GM21390 (cell line): Measurements from ENCODE around the gene MCIDAS.

Source experiments
- ATAC-seq: cut with Tn5 transposase; IDR thresholded peaks from one replicate; pipeline ENCODE4 v1.9.1; 2021; ENCODE audit not compliant: unreplicated experiment

MCIDAS gene

DNA sequence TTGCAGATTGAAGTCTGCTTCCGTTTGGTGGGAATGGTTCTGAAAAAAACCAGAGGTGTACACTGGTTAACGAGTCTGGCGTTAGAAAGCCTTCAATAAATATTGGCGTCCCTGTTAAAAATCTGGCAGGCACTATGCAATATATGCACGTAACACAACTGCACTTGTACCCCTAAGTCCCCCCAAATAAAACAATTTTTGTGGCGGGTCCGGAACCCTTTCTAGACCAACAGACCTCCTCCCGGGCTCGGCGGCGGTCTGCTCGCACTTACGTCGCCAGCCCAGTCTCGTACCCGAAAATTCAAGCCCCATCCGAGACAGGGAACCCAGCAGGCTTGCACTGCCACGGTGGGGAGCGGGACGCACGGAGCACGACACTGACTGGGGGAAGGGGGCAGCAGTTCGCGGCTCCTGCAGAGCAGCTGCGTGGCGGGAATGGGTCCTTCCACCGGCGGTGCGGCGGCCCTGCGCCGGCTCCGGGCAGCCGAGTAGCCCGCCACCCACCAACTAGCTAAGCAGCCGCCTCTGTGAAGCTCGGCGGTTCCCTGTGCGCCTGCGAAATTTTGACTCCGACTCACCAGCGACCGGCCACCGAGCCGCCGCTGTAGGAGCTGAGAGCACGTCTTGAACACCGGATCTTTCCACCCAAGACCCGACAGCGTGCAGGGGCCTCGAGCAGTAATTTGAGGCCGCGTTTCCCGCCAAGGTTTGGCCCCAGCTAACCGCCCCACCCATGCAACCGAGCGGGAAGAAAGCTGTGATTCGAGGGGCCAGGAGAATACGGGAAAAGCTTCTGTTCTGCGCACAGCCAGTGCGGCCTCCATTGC is 3.9 kb downstream of the MCIDAS start:
- no peak for ATAC-seq

DNA sequence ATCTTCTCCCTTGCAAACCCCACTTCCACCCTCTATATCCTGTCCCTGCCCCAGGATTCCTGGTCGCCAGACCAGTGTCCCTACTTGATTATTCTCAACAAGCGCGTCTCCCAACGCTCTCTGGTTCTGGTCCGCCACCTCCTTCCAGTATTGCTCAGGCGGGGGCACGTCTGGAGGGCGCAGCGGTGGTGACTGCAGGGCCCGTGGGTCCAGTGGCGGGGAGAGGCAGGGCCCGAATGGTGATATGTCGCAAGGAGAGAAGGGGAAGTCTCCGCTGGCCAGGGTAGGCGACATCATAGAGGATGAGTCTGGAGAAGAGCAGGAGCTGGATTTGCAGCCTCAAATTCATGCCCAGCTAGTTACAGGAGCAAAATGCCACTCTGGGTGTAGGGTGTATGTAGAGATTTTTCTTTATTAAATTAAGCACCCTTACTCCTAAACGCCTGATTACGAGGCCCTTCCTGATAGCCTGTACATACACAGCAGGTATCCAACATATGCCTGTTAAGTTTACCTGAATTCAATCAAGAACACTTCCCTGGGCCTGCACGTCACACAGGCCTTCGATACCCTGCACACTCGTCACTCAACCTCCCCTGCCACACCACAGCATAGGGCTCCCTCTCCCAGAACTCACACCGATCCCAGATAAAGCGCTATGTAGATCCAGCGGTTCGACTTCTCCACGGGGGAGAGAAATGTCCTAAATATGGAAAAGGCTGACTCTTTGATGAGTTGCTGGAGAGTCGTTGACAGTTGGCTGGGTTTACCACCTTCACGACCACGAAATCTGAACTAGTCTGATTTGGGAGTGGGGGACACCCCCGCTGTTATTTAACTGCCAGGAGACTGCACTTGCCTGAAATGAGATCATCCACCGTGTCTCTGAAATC is 4.8 kb downstream of the MCIDAS start:
- ATAC-seq, result no peak

GRCh38 chr5:55220433-55221185 is 6.5 kb downstream of the MCIDAS start:
- ATAC-seq, result no peak

- ATAC-seq, result no peak
Observed at GRCh38 chr5:55219770-55220169, 7.3 kb downstream of the MCIDAS start.

- ATAC-seq, result no peak
Observed at GRCh38 chr5:55218967-55219366, 8.1 kb downstream of the MCIDAS start.

- ATAC-seq, result no peak
Observed at GRCh38 chr5:55211184-55211874, 15.8 kb downstream of the MCIDAS start.

DNA sequence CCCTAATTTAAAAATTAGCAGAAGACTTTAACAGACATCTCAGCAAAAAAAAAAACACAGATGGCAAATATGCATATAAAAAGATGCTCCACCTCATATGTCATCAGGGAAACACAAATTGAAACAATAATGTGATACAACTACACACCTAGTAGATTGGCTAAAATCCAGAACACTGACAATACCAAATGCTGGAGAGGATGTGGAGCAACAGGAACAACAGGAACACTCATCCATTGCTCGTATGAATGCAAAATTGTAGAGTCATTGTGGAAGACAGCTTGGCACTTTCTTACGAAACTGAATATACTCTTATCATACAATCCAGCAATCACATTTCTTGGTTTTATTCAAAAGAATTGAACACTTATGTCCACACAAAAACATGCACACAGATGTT is 22.1 kb downstream of the MCIDAS start:
- ATAC-seq, result no peak

DNA sequence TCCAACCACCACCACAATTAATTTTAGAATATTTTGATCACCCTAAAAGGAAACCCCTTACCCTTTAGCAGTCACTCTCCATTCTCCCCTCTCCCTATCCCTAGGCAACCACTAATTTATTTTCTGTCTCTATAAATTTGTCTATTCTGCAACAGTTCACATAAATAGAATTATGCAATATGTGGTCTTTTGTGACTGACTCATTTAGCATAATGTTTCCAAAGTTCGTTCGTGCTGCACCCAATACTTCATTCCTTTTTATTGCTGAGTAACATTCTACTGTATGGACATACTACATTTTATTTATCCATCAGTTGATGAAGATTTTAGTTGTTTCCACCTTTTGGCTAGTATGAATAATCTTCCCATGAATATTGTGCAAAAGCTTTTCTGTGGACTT is 36.0 kb downstream of the MCIDAS start:
- no peak for ATAC-seq

DNA sequence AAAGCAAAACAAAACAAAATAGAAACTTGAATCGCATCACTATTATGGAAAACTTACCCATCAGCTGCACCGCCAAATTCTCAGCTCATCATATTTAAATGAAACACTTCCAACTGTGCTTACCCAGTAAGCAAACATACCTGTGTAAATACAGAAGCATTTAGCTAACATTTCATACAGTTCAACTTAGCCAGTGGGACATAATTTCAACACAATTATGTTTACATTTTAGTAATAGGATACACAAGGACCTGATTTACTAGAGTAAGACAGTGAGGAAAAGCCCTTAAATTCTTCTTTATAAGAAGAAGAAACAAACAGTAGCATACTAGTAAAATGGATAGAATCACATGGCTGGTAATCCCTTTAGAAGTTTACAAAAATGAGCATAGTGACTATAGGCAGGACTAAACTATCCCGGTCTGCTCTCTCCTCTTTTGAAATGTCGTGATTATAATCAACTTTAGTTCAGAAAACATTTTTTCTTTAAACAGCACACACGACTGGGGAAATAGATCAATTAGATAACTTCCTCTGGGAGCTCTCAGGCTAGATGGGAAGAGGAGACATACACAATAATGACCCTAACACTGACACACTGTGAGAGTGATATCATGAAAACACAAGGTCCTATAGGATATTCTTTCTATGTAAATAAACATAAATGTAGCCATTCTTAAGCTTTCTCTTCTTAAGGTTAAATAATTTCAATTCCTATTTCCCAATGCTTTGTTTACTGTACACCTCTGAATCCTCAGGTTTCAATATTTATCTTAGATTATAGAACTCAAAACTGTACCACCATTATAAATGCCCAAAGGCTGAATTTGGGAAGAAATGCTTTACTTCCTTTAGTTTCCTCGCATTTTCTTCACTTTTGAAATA is 38.2 kb downstream of the MCIDAS start:
- no peak for ATAC-seq

- ATAC-seq, result no peak
Observed at GRCh38 chr5:55187370-55187769, 39.7 kb downstream of the MCIDAS start.

DNA sequence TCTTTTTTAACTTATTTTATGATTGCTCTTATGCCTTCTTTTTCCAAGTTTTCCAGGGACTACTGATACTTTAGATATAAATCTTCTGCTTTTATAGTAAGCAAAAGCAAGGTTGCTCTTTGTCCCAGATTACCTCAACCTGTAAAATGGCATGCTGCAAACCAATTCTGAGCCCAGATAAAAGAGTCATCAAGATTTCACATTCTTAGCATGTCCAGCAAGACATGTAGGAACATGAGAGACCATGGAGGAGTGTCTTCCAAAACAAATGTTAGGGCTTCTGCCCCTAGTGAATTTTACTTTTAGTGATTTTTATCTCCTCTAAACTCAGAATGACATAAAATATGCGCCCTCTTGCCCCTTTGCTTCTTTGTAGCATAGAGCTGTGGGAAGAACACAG is 47.1 kb downstream of the MCIDAS start:
- ATAC-seq, result no peak

- no peak for ATAC-seq
Observed at GRCh38 chr5:55177078-55177477, 50.0 kb downstream of the MCIDAS start.

GRCh38 chr5:55176176-55176818 is 50.8 kb downstream of the MCIDAS start:
- ATAC-seq, result no peak

DNA sequence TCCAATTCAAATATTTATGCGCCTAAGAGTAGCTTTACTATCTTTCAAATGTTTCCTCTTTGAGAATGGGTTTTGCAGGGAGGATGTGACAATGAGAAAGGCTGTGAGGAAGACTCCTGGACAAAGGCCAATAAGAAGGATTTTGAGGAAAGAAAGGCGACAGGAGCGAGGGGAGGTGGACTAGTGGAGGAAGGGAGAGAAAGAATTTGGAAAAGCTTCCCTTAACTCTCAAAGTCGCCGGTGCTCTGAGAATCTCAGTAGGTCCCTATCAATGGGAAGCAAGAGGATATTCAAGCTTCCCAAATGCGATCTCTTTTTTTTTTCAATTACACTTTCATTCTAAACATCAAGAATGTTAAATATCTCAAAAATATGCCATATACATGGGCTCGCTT is 51.3 kb downstream of the MCIDAS start:
- no peak for ATAC-seq

GRCh38 chr5:55173687-55174230 is 53.4 kb downstream of the MCIDAS start:
- ATAC-seq, result peak; percentile 8

- ATAC-seq, result peak; percentile 89
Observed at GRCh38 chr5:55172937-55173686, 54.0 kb downstream of the MCIDAS start, which contains the start of gene CDC20B. TSS of gene CDC20B (minus strand) at chr5:55173177. CDS start at chr5:55173000, 177 bp downstream.

DNA sequence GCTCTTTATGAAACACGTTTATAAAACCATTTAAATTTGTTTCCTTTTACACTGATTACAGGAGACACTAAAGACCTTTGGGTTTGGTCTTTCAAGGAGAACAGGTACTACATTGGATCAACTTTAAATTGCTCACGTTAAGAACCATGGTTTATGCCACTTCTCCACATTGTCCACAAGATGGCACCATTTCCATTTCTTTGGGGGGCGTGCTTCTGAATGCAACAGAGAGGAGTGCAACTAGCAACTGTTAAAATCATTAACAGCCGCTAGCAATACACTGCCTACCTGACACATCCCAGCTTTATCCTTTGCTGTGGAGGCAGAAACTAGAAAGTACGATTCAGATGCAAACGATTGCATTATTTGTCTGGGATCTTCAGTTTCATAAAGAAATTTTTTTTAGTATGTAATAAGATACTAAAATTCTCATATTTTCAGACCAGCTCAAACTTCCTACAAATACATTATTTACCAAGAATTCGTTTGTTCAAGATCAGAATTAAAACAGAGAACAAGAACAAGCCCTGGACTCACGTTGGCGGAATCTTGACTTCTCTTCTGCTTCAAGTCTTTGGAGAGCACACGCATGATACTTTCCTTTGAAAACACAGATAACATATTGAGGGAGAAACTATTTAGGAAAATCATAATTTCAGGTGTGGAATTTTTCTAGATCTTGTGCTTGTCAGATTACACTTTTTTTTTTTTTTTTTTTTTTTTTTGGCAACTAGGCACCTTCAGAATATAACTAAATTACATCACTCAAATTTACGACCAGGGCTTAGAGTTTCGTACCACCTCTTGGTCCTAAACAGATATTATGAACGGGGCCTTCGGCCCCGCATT is 54.8 kb downstream of the MCIDAS start:
- peak; percentile 63 for ATAC-seq
